ENCODE measurements around the gene SLC29A4.
"Not testable (repeated sequence)": the region's sequence is repeated elsewhere in the genome, so short reads cannot be mapped to it uniquely, and the experiment has no call there.

SLC29A4 gene

DNA sequence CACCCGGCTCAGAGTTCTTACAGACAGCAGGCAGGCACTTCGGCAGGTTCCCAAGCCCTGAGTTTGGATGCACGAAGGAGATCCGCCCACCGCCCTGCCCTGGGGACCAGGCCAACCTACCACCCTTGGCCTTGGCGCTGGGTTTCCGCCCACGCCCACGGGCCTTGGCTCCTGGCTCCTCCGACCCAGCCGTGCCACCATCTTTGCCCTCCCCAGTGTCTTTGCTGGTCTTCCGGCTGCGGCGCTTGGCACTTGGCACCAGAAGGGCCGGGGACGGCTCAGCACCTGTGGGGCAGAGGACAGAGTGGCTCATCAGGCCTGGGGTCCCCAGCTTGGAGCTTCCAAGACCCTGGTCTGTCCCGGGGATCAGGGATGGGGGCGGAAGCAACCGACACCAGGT, 32.1 kb downstream of the SLC29A4 start:
- TF ChIP-seq, protein P1, sequence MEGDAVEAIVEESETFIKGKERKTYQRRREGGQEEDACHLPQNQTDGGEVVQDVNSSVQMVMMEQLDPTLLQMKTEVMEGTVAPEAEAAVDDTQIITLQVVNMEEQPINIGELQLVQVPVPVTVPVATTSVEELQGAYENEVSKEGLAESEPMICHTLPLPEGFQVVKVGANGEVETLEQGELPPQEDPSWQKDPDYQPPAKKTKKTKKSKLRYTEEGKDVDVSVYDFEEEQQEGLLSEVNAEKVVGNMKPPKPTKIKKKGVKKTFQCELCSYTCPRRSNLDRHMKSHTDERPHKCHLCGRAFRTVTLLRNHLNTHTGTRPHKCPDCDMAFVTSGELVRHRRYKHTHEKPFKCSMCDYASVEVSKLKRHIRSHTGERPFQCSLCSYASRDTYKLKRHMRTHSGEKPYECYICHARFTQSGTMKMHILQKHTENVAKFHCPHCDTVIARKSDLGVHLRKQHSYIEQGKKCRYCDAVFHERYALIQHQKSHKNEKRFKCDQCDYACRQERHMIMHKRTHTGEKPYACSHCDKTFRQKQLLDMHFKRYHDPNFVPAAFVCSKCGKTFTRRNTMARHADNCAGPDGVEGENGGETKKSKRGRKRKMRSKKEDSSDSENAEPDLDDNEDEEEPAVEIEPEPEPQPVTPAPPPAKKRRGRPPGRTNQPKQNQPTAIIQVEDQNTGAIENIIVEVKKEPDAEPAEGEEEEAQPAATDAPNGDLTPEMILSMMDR (IDR thresholded peaks at IDR 0.05) = no peak
- TF ChIP-seq ZFX (IDR thresholded peaks at IDR 0.05; ENCODE audit: borderline replicate concordance) = no peak
- no peak overlapping the region for H3K27ac ChIP-seq

DNA sequence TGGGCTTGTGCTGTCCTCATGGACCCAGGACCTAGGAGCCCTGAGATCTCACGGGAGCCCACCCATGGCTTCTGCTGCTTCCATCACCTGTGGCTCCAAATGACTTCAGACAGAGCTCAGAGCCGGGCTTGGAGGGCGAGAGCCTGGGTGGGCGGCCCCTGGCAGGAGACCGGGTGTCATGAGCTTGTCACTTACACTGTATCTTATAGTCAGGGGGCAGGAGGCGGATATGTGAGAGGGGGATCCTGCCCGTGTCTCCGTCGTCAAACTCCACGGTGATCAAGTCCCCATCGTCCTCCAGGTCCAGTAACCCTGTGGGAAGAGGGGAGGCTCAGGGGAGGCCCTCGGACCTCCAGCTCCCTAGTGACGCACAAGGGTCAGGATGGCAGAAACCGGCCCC, 33.0 kb downstream of the SLC29A4 start:
- TF ChIP-seq, protein P1 (IDR thresholded peaks at IDR 0.05) = no peak
- no peak for TF ChIP-seq ZFX (IDR thresholded peaks at IDR 0.05; ENCODE audit: borderline replicate concordance)
- no peak overlapping the region for H3K27ac ChIP-seq

DNA sequence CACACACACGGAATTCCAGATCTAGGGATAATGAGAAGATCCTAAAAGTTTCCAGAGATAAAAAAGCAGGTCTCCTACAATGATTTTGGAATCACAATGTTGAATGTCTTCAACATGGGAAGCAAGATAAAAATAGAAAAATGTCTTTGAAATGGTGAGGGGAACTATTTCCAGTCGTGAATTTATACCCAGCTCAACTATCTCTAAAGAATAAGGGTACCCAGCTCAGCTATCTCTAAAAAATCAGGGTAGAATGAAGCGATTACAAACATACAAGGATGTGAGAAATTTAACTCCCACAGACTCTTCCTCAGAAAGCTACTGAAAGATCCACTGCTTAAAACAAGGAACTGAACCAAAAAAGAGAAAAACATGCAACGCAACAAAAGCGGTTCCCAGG, 35.9 kb downstream of the SLC29A4 start:
- H3K27ac ChIP-seq = not testable (repeated sequence)

DNA sequence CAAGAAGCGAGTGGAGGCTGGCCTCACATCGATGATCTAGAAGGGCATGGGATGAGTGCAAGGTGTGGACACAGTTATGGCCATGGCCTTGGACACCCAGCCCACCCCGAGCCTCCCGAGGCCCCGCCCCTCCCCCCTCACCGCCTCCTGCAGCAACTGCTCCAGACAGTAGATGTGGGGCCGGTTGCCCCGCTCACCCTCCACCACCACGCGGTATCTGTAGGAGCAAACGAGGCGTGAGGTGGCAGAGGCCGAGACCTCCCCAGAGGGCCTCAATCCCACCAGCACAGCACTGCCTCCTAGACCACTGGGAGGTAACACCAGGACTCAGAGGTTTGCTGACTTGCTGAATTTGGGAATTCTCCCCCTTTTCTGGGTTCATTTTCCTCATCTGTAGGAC, 37.6 kb downstream of the SLC29A4 start:
- TF ChIP-seq ZFX (IDR thresholded peaks at IDR 0.05; ENCODE audit: borderline replicate concordance) = no peak
- H3K27ac ChIP-seq = no peak overlapping the region

DNA sequence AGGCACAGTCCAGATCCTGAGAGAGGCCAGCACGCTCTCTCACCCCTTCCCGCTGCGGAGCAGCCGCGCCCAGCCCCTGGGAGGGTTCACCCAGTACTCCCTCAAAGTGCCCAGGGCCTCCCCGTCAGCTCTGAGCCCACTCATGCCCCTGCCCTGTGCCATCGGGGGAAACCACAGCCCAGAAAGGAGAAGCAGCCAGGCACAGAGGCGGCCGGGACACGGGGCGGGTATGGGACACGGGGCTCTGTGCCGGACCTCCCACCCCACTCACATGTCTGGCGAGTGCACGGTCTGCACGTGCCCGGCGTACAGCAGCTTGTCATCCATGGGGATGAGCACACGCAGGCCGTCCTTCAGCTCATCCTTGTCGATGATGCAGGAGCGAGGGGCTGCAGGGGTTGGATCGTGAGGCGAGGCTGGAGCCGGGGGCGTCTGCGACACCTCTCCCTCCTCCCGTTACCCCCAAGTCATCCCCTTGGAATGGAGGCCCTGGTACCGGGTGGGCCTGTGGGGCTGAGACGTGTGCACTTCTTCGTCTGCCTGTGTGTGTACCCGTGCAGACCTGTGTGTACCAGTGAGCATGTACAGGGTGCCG, 38.2 kb downstream of the SLC29A4 start:
- H3K27ac ChIP-seq = no peak overlapping the region
- TF ChIP-seq, protein P1 (IDR thresholded peaks at IDR 0.05) = no peak
- no peak for TF ChIP-seq ZFX (IDR thresholded peaks at IDR 0.05; ENCODE audit: borderline replicate concordance)

DNA sequence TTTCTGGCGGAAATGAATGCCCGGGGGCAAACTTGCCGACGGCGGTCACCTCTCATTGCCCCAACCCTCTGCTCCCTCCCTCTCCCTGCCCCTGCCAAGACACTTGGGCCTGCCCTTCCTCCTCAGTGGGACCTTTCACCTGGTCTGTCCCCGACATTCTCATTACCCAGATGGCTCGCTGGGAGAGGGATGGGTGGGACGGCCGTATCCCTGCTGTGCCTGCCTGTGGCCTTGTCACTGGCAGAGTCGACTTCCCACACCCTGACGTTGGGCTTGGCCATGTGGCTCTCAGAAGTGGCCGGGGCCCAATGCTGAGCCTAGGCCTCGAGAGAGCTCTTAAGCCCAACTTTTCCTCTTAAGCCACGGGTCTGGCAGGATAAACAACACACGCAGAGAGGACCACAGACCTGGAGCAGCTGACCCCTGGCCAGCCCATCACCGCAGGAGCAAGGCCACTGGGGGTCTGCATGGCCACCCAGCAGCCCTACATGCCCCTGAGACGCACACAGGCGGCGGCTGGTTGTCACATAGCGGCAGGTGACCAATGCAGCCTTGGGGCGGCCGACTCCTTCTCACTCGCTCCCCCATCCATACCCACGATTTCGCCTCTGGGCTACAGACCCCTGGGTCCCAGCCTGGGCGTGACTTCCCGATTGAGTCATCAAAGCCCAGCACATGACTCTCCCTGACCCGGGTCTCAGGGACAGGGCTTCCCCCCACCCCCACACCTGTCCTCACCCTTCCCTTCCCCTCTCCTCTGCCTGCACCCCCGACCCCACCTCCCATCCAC, 40.1 kb downstream of the SLC29A4 start:
- no peak overlapping the region for H3K27ac ChIP-seq
- TF ChIP-seq, protein P1 (IDR thresholded peaks at IDR 0.05) = no peak
- no peak for TF ChIP-seq ZFX (IDR thresholded peaks at IDR 0.05; ENCODE audit: borderline replicate concordance)

DNA sequence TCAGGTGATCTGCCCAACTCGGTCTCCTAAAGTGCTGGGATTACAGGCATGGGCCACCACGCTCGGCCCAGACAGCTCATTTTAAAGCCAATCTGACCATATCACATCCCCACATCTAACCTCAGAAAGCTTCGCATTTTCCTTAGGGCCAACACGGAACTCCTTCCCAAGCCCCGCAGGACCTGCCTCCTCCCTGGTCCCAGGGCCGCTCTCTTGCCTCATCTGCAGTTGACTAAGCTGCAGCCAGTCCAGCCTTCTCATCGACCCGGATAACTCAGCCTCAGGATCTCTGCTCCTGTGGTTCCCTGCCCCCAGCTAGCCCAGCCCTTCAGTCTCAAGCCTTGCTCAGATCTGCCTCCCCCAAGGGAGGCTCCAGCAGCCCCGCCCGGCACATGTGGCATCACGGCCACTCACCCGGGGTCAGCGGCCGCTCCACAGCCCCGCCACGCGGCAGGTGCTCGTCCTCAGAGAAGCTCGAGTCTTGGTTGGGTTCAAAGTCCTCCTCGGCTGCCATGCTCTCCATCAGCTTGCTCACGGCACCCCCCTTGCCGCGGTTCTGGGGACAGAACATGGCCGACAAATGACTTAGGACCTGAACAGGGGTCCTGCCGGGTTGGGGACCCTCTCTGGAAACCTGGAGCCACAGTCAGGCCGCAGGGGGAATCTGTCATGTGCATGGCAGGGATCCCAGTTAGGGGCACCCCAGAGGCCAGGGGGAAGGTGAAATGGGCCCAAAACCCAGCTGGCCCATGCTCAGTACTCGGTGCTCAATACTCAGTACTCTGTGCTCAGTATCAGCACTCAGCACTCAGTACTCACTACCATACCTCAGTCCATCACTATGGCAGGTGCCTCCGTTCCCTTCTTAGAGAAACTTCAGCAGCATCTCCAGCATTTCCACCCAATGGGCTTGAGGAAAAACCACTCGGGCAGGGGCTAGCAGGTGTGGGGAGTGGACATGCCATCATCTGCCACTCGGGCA, 41.3 kb downstream of the SLC29A4 start:
- H3K27ac ChIP-seq = not testable (repeated sequence)

DNA sequence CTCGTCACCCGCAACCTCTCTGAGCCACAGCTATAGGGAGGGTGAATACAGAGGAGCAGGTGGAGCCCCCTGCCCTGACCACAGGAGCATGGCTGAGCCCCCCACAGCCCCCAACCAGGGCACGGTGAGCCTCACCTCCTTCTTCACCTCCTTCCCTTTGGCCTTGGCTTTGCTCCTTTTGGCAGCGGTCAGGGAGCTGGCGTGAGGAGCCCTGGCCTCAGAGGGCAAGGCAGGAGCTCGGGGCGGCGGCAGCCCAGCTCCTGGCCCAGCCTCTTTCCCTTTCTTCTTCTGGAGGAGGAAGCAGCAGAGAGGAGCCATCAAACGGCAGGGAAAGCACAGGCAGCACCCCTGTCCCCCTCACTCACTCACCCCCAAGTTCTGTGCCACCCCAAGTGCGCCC, 42.2 kb downstream of the SLC29A4 start:
- no peak overlapping the region for H3K27ac ChIP-seq
- TF ChIP-seq ZFX (IDR thresholded peaks at IDR 0.05; ENCODE audit: borderline replicate concordance) = no peak
- TF ChIP-seq, protein P1 (IDR thresholded peaks at IDR 0.05) = no peak
